Endothelial cell of umbilical vein (primary cell): ENCODE data around the gene BMX. TPM values are rescaled to one million over a fixed set of nuclear protein-coding genes. Genes with fewer than 3 reads are reported as not detected.

Experiments used
- BruUV-seq: library from RNA; stranded (reverse); fragments of 400-500 nt; replicated peaks from 2 replicates; lab custom pipeline; 2021; lab: Mats Ljungman, UMichigan
- CTCF ChIA-PET: fragments of 300-600, 350-600 bp; sonication (Branson Sonifier 250); formaldehyde crosslinking; loops from one replicate; lab custom pipeline; 2021; ENCODE audit warnings: antibody characterized with exemption, inconsistent platforms; lab: Charles Lee
- POLR2A ChIA-PET: fragments of 300-600, 350-600 bp; sonication (Branson Sonifier 250); formaldehyde crosslinking; loops from one replicate; lab custom pipeline; 2021; ENCODE audit warnings: antibody characterized with exemption, inconsistent platforms; lab: Charles Lee
- DNase-seq: peaks from one replicate; pipeline ENCODE4 v3.0.0-alpha.2; 2011; ENCODE audit warnings: low read depth, low spot score
- FAIRE-seq: peaks from 2 replicates; lab custom pipeline; 2011; peaks lifted over from hg19 to GRCh38; lab: Jason Lieb, UNC
- H2AFZ ChIP-seq: 2 replicates; pipeline ENCODE4 v1.6.0; 2012; ENCODE audit warnings: low read depth, low read length, control low read depth, inconsistent platforms
- H3K27ac ChIP-seq: 2 replicates; pipeline ENCODE4 v1.5.1; 2011; ENCODE audit warnings: low read depth, mild to moderate bottlenecking, control low read depth, low read length, moderate library complexity; ENCODE audit not compliant: insufficient read depth
- H3K27me3 ChIP-seq, 2 experiments: 2 replicates each; pipeline versions ENCODE4 v1.6.0 to v1.6.1; 2011; ENCODE audit warnings: low read length in 2 of 2, mixed read lengths in 1 of 2; ENCODE audit not compliant: control insufficient read depth in 2 of 2, insufficient read depth in 2 of 2
- H3K36me3 ChIP-seq, 2 experiments: 2 replicates in 1 of 2; 3 replicates in 1 of 2; pipeline ENCODE4 v1.5.1; 2011; ENCODE audit warnings: low read length in 2 of 2, mild to moderate bottlenecking in 1 of 2, moderate library complexity in 1 of 2; ENCODE audit not compliant: control insufficient read depth in 2 of 2, insufficient read depth in 2 of 2; ENCODE audit errors: extremely low read depth in 1 of 2
- H3K4me1 ChIP-seq: 3 replicates; pipeline ENCODE4 v1.5.1; 2011; ENCODE audit warnings: mild to moderate bottlenecking, low read length; ENCODE audit not compliant: control insufficient read depth, insufficient read depth; ENCODE audit errors: extremely low read depth
- H3K4me2 ChIP-seq: 2 replicates; pipeline ENCODE4 v1.6.1; 2011; ENCODE audit warnings: low read length, control low read depth, mixed read lengths; ENCODE audit not compliant: insufficient read depth
- H3K4me3 ChIP-seq, 3 experiments: fragments of 200-600 bp in 1 of 3; sonication (generic), shearing (Covaris generic) in 1 of 3; replicated peaks in 1 of 3; 2 replicates each; pipeline ENCODE4 v1.5.1; 2011 to 2016; ENCODE audit warnings: control low read depth in 3 of 3, low read length in 3 of 3, mild to moderate bottlenecking in 2 of 3, inconsistent platforms in 1 of 3, low read depth in 1 of 3, moderate library complexity in 1 of 3; ENCODE audit not compliant: insufficient read depth in 1 of 3
- H3K79me2 ChIP-seq: 2 replicates; pipeline ENCODE4 v1.6.0; 2012; ENCODE audit warnings: low read length, inconsistent platforms; ENCODE audit not compliant: control insufficient read depth, insufficient read depth
- H3K9ac ChIP-seq: replicated peaks from 2 replicates; pipeline ENCODE3; 2011; ENCODE audit warnings: low read length, control low read depth; ENCODE audit not compliant: insufficient read depth; ENCODE audit errors: extremely low read depth
- H3K9me1 ChIP-seq: replicated peaks from 3 replicates; pipeline ENCODE4 v1.6.0; 2011; ENCODE audit warnings: mild to moderate bottlenecking, low read length; ENCODE audit not compliant: control insufficient read depth, insufficient read depth; ENCODE audit errors: extremely low read depth
- H3K9me3 ChIP-seq: replicated peaks from 2 replicates; pipeline ENCODE4 v1.5.1; 2012; ENCODE audit warnings: low read length, inconsistent platforms; ENCODE audit not compliant: control insufficient read depth, insufficient read depth
- H4K20me1 ChIP-seq: replicated peaks from 2 replicates; pipeline ENCODE3; 2011; ENCODE audit warnings: mild to moderate bottlenecking, low read length; ENCODE audit not compliant: control insufficient read depth, insufficient read depth; ENCODE audit errors: extremely low read depth
- CTCF ChIP-seq, 2 donors: IDR thresholded peaks; 1 replicate in 1 of 2; 2 replicates in 1 of 2; pipeline ENCODE4 v1.5.1; 2011; ENCODE audit warnings: low read length in 2 of 2, mild to moderate bottlenecking in 2 of 2, moderate library complexity in 2 of 2, control low read depth in 1 of 2, inconsistent platforms in 1 of 2, low read depth in 1 of 2; ENCODE audit not compliant: insufficient read depth in 1 of 2; ENCODE audit errors: extremely low read depth in 1 of 2
- EZH2 ChIP-seq: IDR thresholded peaks from 2 replicates; pipeline ENCODE4 v1.6.1; 2012; ENCODE audit warnings: borderline replicate concordance, low read depth, mild to moderate bottlenecking, moderate library complexity, low read length, inconsistent platforms; ENCODE audit not compliant: severe bottlenecking
- FOS ChIP-seq: IDR thresholded peaks from 2 replicates; pipeline ENCODE4 v1.6.1; 2011; ENCODE audit warnings: mild to moderate bottlenecking, low read length, moderate library complexity, borderline replicate concordance; ENCODE audit not compliant: insufficient read depth
- GATA2 ChIP-seq: IDR thresholded peaks from 2 replicates; pipeline ENCODE4 v1.7.0; 2011; ENCODE audit warnings: low read depth, mild to moderate bottlenecking, moderate library complexity, mixed read lengths, low read length; ENCODE audit not compliant: insufficient read length, insufficient read depth
- JUN ChIP-seq: IDR thresholded peaks from 2 replicates; pipeline ENCODE4 v1.6.1; 2011; ENCODE audit warnings: borderline replicate concordance, low read depth; ENCODE audit not compliant: insufficient read length, insufficient read depth
- POLR2A ChIP-seq: IDR thresholded peaks from 2 replicates; pipeline ENCODE4 v1.6.1; 2012; ENCODE audit warnings: low read depth, mild to moderate bottlenecking, control low read depth, low read length
- POLR2AphosphoS5 ChIP-seq: IDR thresholded peaks from 2 replicates; pipeline ENCODE4 v1.6.1; 2012; ENCODE audit warnings: low read depth, mild to moderate bottlenecking, control low read depth, low read length, moderate library complexity; ENCODE audit not compliant: insufficient read depth
- dilution Hi-C: fragments of 300-500 bp; cut with MboI; formaldehyde crosslinking; loops from one replicate; pipeline ENCODE4 v1.15.0; 2019; ENCODE audit warnings: low sequenced_read_pairs; ENCODE audit not compliant: extremely low pct_ligation_motif_present
- intact Hi-C: fragments of 100-400 bp; cut with micrococcal nuclease; formaldehyde crosslinking; loops from one replicate; pipeline ENCODE4 v1.10.0; 2022
- polyA plus RNA-seq, 4 experiments: library from polyadenylated mRNA; depleted of rRNA in 3 of 4; stranded (reverse) in 3 of 4; unstranded in 1 of 4; fragments of >200 nt; gene quantifications; 2 replicates each; pipeline versions ENCODE4 v1.2.1 to v1.2.3, GENCODE V29; 2011 to 2012; ENCODE audit warnings: missing spikeins in 1 of 4
- total RNA-seq: library from RNA; stranded (reverse); gene quantifications from 2 replicates; pipeline ENCODE4 v1.2.3, GENCODE V29; 2021
- TF ChIP-seq, protein P1 (sequence below): IDR thresholded peaks from 2 replicates; pipeline ENCODE4 v1.6.1; 2011; ENCODE audit not compliant: insufficient read depth, insufficient read length

BMX gene
- total and polyA plus RNA-seq, 2 donors (not counting 3 experiments of a cell fraction or from before 2014, with no cell fraction given): 49.8 to 105 TPM

DNA sequence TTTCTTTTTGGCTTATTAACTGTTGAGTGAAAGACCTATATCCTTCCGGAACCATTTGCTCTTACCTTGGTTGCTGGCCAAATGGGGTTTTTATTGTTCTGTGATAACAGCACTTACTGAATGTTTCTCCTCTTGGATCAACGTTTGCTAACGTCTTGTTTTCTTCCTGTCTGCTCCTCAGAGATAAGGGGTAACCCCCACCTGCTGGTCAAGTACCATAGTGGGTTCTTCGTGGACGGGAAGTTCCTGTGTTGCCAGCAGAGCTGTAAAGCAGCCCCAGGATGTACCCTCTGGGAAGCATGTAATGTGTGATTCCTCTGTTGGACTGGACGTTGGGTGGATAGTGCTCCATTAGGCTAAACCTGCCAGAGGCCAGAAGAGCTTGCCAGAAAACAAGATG is 15.3 kb downstream of the BMX start:
- intact Hi-C loops (loop anchor here (1.0 kb wide), 2 partner anchors 8 to 18 kb away; no protein-coding TSS in a partner anchor), dilution Hi-C loops (no loop called here)
- Histone ChIP-seq H3K9me3 (no peaks in the 10 kb centered on the region), H3K9me1 (no peaks in the 10 kb centered on the region), H3K27me3 (no peaks in the 10 kb centered on the region), H4K20me1 (no peaks in the 10 kb centered on the region), H2AFZ (no peak overlapping the region), H3K9ac (peak overlapping the region; percentile 51), H3K4me3 (no peak overlapping the region), H3K4me2 (peak overlapping the region; percentile 58), H3K4me1 (peaks cover 77% of the 10 kb centered on the region), H3K27ac (peak overlapping the region; percentile 91), H3K79me2 (no peaks in the 10 kb centered on the region), H3K36me3 (peaks cover 10 to 15% of the 10 kb centered on the region in 2 experiments)
- TF ChIP-seq EZH2: no peak
- TF ChIP-seq JUN: no peak
- peak; percentile 39 for TF ChIP-seq POLR2AphosphoS5
- TF ChIP-seq CTCF (IDR thresholded peaks at IDR 0.05; ENCODE audit: extremely low read depth in 1 of 2, insufficient read depth in 1 of 2, low read depth in 1 of 2, low read length in 2 of 2): no peak
- TF ChIP-seq GATA2: peak; percentile 98
- TF ChIP-seq, protein P1, sequence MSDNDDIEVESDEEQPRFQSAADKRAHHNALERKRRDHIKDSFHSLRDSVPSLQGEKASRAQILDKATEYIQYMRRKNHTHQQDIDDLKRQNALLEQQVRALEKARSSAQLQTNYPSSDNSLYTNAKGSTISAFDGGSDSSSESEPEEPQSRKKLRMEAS: no peak
- peak; percentile 46 for TF ChIP-seq FOS
- TF ChIP-seq POLR2A: no peak
- ChIA-PET POLR2A (interaction anchor here (0.7 to 2.6 kb wide), 6 partner anchors 9 to 48 kb away, joined by 3 to 21 read pairs (median 5); partner anchors contain the start of genes BMX and PIR), CTCF (interaction anchor here (0.9 to 1.7 kb wide), 9 partner anchors 9 to 52 kb away, joined by 3 to 14 read pairs (median 4); partner anchors contain the start of genes BMX and PIR)
- peak; percentile 94 for FAIRE-seq
- peak; percentile 97 for DNase-seq
- BruUV-seq: no TSS peak
